ENCODE data around the gene C2orf42.
"Not testable (repeated sequence)": the region's sequence is repeated elsewhere in the genome, so short reads cannot be mapped to it uniquely, and the experiment has no call there.

C2orf42 gene

GRCh38 chr2:70131344-70132143, 59.3 kb downstream of the C2orf42 start:
- DNase-seq: not testable (repeated sequence)

GRCh38 chr2:70128005-70128404, 62.8 kb downstream of the C2orf42 start:
- no peak for DNase-seq

GRCh38 chr2:70126413-70126812, 64.4 kb downstream of the C2orf42 start:
- DNase-seq: no peak

- no peak for DNase-seq
Observed at GRCh38 chr2:70125498-70125898, 65.3 kb downstream of the C2orf42 start.

- DNase-seq: peak; percentile 70
Observed at GRCh38 chr2:70124983-70125480, 65.8 kb downstream of the C2orf42 start.

GRCh38 chr2:70123829-70124116, 67.0 kb downstream of the C2orf42 start:
- DNase-seq: no peak

GRCh38 chr2:70123051-70123828, 67.6 kb downstream of the C2orf42 start:
- no peak for DNase-seq

- DNase-seq: no peak
Observed at GRCh38 chr2:70122470-70122869, 68.3 kb downstream of the C2orf42 start.

GRCh38 chr2:70121627-70122372, 69.0 kb downstream of the C2orf42 start:
- no peak for DNase-seq

- no peak for DNase-seq
Observed at GRCh38 chr2:70118798-70119454, 71.9 kb downstream of the C2orf42 start.

GRCh38 chr2:70116936-70117552, 73.8 kb downstream of the C2orf42 start:
- DNase-seq: no peak

GRCh38 chr2:70115646-70116442, 75.0 kb downstream of the C2orf42 start:
- no peak for DNase-seq

GRCh38 chr2:70113359-70114070, 77.3 kb downstream of the C2orf42 start:
- DNase-seq: no peak

- no peak for DNase-seq
Observed at GRCh38 chr2:70111752-70112591, 78.8 kb downstream of the C2orf42 start.

GRCh38 chr2:70110397-70110796, 80.4 kb downstream of the C2orf42 start:
- not testable (repeated sequence) for DNase-seq

- not testable (repeated sequence) for DNase-seq
Observed at GRCh38 chr2:70106138-70106537, 84.7 kb downstream of the C2orf42 start.

- peak; percentile 59 for DNase-seq
Observed at GRCh38 chr2:70104231-70105111, 86.3 kb downstream of the C2orf42 start.

GRCh38 chr2:70103531-70104061, 87.2 kb downstream of the C2orf42 start:
- no peak for DNase-seq
